H1 (cell line): ENCODE measurements around the gene TTC6. TPM values are rescaled to one million over a fixed set of nuclear protein-coding genes. Genes with fewer than 3 reads are reported as not detected.

Experiments
- CTCF ChIA-PET: fragments of 300-600 bp; sonication (Branson Sonifier 250); formaldehyde crosslinking; loops from one replicate; lab custom pipeline; 2021; ENCODE audit not compliant: partially characterized antibody; lab: Charles Lee
- POLR2A ChIA-PET: fragments of 300-600 bp; sonication (Branson Sonifier 250); formaldehyde crosslinking; loops from one replicate; lab custom pipeline; 2021; ENCODE audit warnings: inconsistent platforms; ENCODE audit not compliant: partially characterized antibody; lab: Charles Lee
- DNase-seq, 2 experiments: peaks; one replicate each; pipeline versions ENCODE4 v3.0.0 to v3.0.0-alpha.2; 2010 to 2022; ENCODE audit warnings: low spot score in 2 of 2, low read depth in 1 of 2, mixed read lengths in 1 of 2
- FAIRE-seq: peaks from 2 replicates; lab custom pipeline; 2011; peaks lifted over from hg19 to GRCh38; lab: Jason Lieb, UNC
- H2AFZ ChIP-seq: 2 replicates; pipeline ENCODE4 v1.8.1; 2012; ENCODE audit warnings: low read length, inconsistent platforms
- H2AK5ac ChIP-seq: 2 replicates; pipeline ENCODE4 v1.6.1; 2013; ENCODE audit warnings: low read depth, low read length
- H2BK120ac ChIP-seq: replicated peaks from 2 replicates; pipeline ENCODE3; 2013; ENCODE audit warnings: low read depth, low read length, inconsistent platforms
- H2BK12ac ChIP-seq: 2 replicates; pipeline ENCODE4 v1.6.1; 2013; ENCODE audit warnings: low read depth, low read length
- H2BK15ac ChIP-seq: 2 replicates; pipeline ENCODE4 v1.6.1; 2013; ENCODE audit warnings: low read length
- H2BK20ac ChIP-seq: 2 replicates; pipeline ENCODE4 v1.6.1; 2013; ENCODE audit warnings: low read length
- H2BK5ac ChIP-seq: 2 replicates; pipeline ENCODE4 v1.6.1; 2013; ENCODE audit warnings: low read depth, low read length
- H3K14ac ChIP-seq: 2 replicates; pipeline ENCODE4 v1.6.1; 2013; ENCODE audit warnings: inconsistent platforms; ENCODE audit not compliant: insufficient read length
- H3K18ac ChIP-seq: 2 replicates; pipeline ENCODE4 v1.6.1; 2013; ENCODE audit warnings: low read length; ENCODE audit errors: extremely low read depth
- H3K23ac ChIP-seq: 2 replicates; pipeline ENCODE4 v1.6.1; 2013; ENCODE audit warnings: inconsistent platforms; ENCODE audit not compliant: insufficient read length
- H3K23me2 ChIP-seq: 2 replicates; pipeline ENCODE4 v1.6.1; 2013; ENCODE audit warnings: low read depth, low read length
- H3K27ac ChIP-seq: 2 replicates; pipeline ENCODE4 v1.6.1; 2011; ENCODE audit warnings: low read depth, low read length, inconsistent platforms
- H3K27me3 ChIP-seq, 4 experiments: replicated peaks in 1 of 4; 1 replicate in 1 of 4; 2 replicates in 3 of 4; pipeline versions ENCODE4 v1.6.1 to v1.8.1; 2011 to 2013; ENCODE audit warnings: low read length in 3 of 4, mild to moderate bottlenecking in 3 of 4, inconsistent platforms in 2 of 4, mixed read lengths in 2 of 4, moderate library complexity in 1 of 4; ENCODE audit not compliant: control insufficient read depth in 3 of 4, insufficient read depth in 3 of 4; ENCODE audit errors: extremely low read depth in 1 of 4
- H3K36me3 ChIP-seq, 4 experiments: 2 replicates each; pipeline versions ENCODE4 v1.6.1 to v1.8.1; 2011 to 2013; ENCODE audit warnings: mild to moderate bottlenecking in 4 of 4, low read length in 3 of 4, moderate library complexity in 2 of 4, control low read depth in 1 of 4, inconsistent platforms in 1 of 4; ENCODE audit not compliant: insufficient read depth in 4 of 4, control insufficient read depth in 2 of 4
- H3K4ac ChIP-seq: replicated peaks from 2 replicates; pipeline ENCODE3; 2013; ENCODE audit warnings: low read length, low read depth, mixed read lengths, inconsistent platforms; ENCODE audit not compliant: insufficient read length
- H3K4me1 ChIP-seq, 4 experiments: replicated peaks in 1 of 4; 1 replicate in 1 of 4; 2 replicates in 3 of 4; pipeline versions ENCODE4 v1.6.1 to v1.8.1; 2011 to 2013; ENCODE audit warnings: low read length in 3 of 4, inconsistent platforms in 2 of 4, mixed read lengths in 1 of 4; ENCODE audit not compliant: insufficient read depth in 4 of 4, control insufficient read depth in 3 of 4
- H3K4me2 ChIP-seq, 2 experiments: 2 replicates each; pipeline versions ENCODE4 v1.6.1 to v1.8.1; 2011 to 2013; ENCODE audit warnings: low read depth in 2 of 2, low read length in 2 of 2, control low read depth in 1 of 2, inconsistent platforms in 1 of 2, mild to moderate bottlenecking in 1 of 2; ENCODE audit not compliant: insufficient read depth in 1 of 2
- H3K4me3 ChIP-seq, 4 experiments: fragments of 200-600, 300-600 bp in 1 of 4; sonication (generic), shearing (Covaris generic), sonication (Bioruptor Twin) in 1 of 4; 2 replicates each; pipeline versions ENCODE4 v1.5.1 to v1.8.1; 2011 to 2016; ENCODE audit warnings: low read length in 4 of 4, low read depth in 3 of 4, control low read depth in 2 of 4, inconsistent platforms in 2 of 4, mild to moderate bottlenecking in 2 of 4, mixed read lengths in 1 of 4, moderate library complexity in 1 of 4; ENCODE audit not compliant: insufficient read depth in 2 of 4; ENCODE audit errors: extremely low read depth in 1 of 4
- H3K56ac ChIP-seq: replicated peaks from 2 replicates; pipeline ENCODE3; 2013; ENCODE audit warnings: low read depth, mild to moderate bottlenecking, mixed read lengths, low read length, inconsistent platforms; ENCODE audit not compliant: insufficient read length
- H3K79me1 ChIP-seq: 2 replicates; pipeline ENCODE4 v1.6.1; 2013; ENCODE audit warnings: low read depth, low read length, control low read depth
- H3K79me2 ChIP-seq, 2 experiments: 2 replicates each; pipeline versions ENCODE4 v1.6.1 to v1.8.1; 2012 to 2013; ENCODE audit warnings: low read length in 2 of 2, mild to moderate bottlenecking in 2 of 2, inconsistent platforms in 1 of 2; ENCODE audit not compliant: insufficient read depth in 2 of 2, control insufficient read depth in 1 of 2
- H3K9ac ChIP-seq, 4 experiments: replicated peaks in 1 of 4; 1 replicate in 1 of 4; 2 replicates in 3 of 4; pipeline versions ENCODE4 v1.6.1 to v1.8.1; 2011 to 2013; ENCODE audit warnings: low read depth in 3 of 4, low read length in 3 of 4, control low read depth in 2 of 4, mild to moderate bottlenecking in 2 of 4, moderate library complexity in 2 of 4, inconsistent platforms in 1 of 4; ENCODE audit errors: extremely low read depth in 1 of 4
- H3K9me3 ChIP-seq, 2 experiments: 2 replicates each; pipeline versions ENCODE4 v1.6.1 to v1.8.1; 2012 to 2013; ENCODE audit warnings: mild to moderate bottlenecking in 2 of 2, moderate library complexity in 2 of 2, control low read depth in 1 of 2, inconsistent platforms in 1 of 2, low read depth in 1 of 2, low read length in 1 of 2, mixed read lengths in 1 of 2; ENCODE audit not compliant: insufficient read depth in 2 of 2
- H4K20me1 ChIP-seq, 2 experiments: replicated peaks in 1 of 2; 2 replicates each; pipeline versions ENCODE3 to v1.8.1; 2011 to 2013; ENCODE audit warnings: inconsistent platforms in 2 of 2, low read length in 2 of 2, mild to moderate bottlenecking in 1 of 2; ENCODE audit not compliant: insufficient read depth in 2 of 2, control insufficient read depth in 1 of 2
- H4K5ac ChIP-seq: 2 replicates; pipeline ENCODE4 v1.6.1; 2013; ENCODE audit warnings: low read length, low read depth, mixed read lengths, inconsistent platforms; ENCODE audit not compliant: insufficient read length
- H4K8ac ChIP-seq: 2 replicates; pipeline ENCODE4 v1.8.0; 2013; ENCODE audit warnings: mild to moderate bottlenecking, moderate library complexity, low read length, inconsistent platforms; ENCODE audit not compliant: insufficient read depth; ENCODE audit errors: extremely low read depth
- H4K91ac ChIP-seq: replicated peaks from 2 replicates; pipeline ENCODE3; 2013; ENCODE audit warnings: low read length, mixed read lengths, inconsistent platforms; ENCODE audit not compliant: insufficient read length
- CBX8 ChIP-seq: fragments of 300-800, 300-1000 bp; sonication (generic); IDR thresholded peaks from 2 replicates; pipeline ENCODE4 v1.7.1; 2016; ENCODE audit warnings: low read depth, low read length, borderline replicate concordance
- CHD1 ChIP-seq: IDR thresholded peaks from 2 replicates; pipeline ENCODE4 v1.6.1; 2012; ENCODE audit warnings: low read depth, low read length, improper control_type of control experiment
- CHD2 ChIP-seq: IDR thresholded peaks from 2 replicates; pipeline ENCODE4 v1.6.1; 2012; ENCODE audit warnings: low read length, improper control_type of control experiment
- CTBP2 ChIP-seq: IDR thresholded peaks from 2 replicates; pipeline ENCODE4 v1.7.0; 2011; ENCODE audit warnings: borderline replicate concordance, mild to moderate bottlenecking, moderate library complexity, mixed read lengths, low read length; ENCODE audit not compliant: insufficient read depth, insufficient read length
- FOSL1 ChIP-seq: IDR thresholded peaks from 2 replicates; pipeline ENCODE4 v1.6.1; 2011; ENCODE audit warnings: mild to moderate bottlenecking, low read depth, low read length, moderate library complexity; ENCODE audit not compliant: insufficient read depth
- GABPA ChIP-seq: IDR thresholded peaks from 2 replicates; pipeline ENCODE4 v1.6.1; 2011; ENCODE audit warnings: mild to moderate bottlenecking, low read length, moderate library complexity, borderline replicate concordance; ENCODE audit not compliant: insufficient read depth
- KDM1A ChIP-seq: fragments of 200-600, 300-600 bp; sonication (generic); IDR thresholded peaks from 2 replicates; pipeline ENCODE4 v1.7.1; 2016; ENCODE audit warnings: mild to moderate bottlenecking, low read length, borderline replicate concordance
- NANOG ChIP-seq: IDR thresholded peaks from 2 replicates; pipeline ENCODE4 v1.6.1; 2011; ENCODE audit warnings: low read length, low read depth, mild to moderate bottlenecking, inconsistent platforms; ENCODE audit not compliant: insufficient read depth, poor library complexity, severe bottlenecking
- RBBP5 ChIP-seq: IDR thresholded peaks from 2 replicates; pipeline ENCODE4 v1.7.1; 2012; ENCODE audit warnings: low read depth, mild to moderate bottlenecking, inconsistent platforms, low read length, moderate library complexity, borderline replicate concordance
- SUZ12 ChIP-seq: fragments of 200-600 bp; sonication (generic); IDR thresholded peaks from 2 replicates; pipeline ENCODE4 v1.6.1; 2012; ENCODE audit warnings: mild to moderate bottlenecking, inconsistent platforms, low read length, moderate library complexity, mixed read lengths
- TAF7 ChIP-seq: optimal IDR thresholded peaks from 2 replicates; pipeline ENCODE3; 2011; ENCODE audit warnings: low read depth, mild to moderate bottlenecking, inconsistent platforms, low read length, moderate library complexity, borderline replicate concordance
- WGBS, 2 experiments: shearing (Covaris generic) in 1 of 2; methylation state at CpG; one replicate each; pipeline versions ENCODE4 v1.1.6 to v1.1.7; 2013 to 2015; ENCODE audit warnings: low lambda C conversion rate in 2 of 2, mixed read lengths in 2 of 2, inconsistent platforms in 1 of 2, low coverage in 1 of 2, missing lambda C conversion rate in 1 of 2; ENCODE audit not compliant: insufficient replicate concordance in 2 of 2, insufficient coverage in 1 of 2, insufficient read length in 1 of 2; ENCODE audit errors: extremely low coverage in 1 of 2, missing lambda C conversion rate in 1 of 2; 5-methylcytosine and 5-hydroxymethylcytosine counted together
- polyA plus RNA-seq, 7 experiments: library from polyadenylated mRNA; depleted of rRNA in 3 of 7; stranded (reverse) in 5 of 7; unstranded in 2 of 7; fragments of >200 nt in 5 of 7; fragments of 200-250 nt in 2 of 7; gene quantifications; 1 replicate in 5 of 7; 2 replicates in 1 of 7; 4 replicates in 1 of 7; pipeline versions ENCODE4 v1.2.1 to v1.2.3, GENCODE V29; 2011 to 2013; ENCODE audit warnings: missing spikeins in 2 of 7, mixed read lengths in 2 of 7
- total RNA-seq: library from RNA; stranded (reverse); fragmentation: NEBNext Ultra II Directional; extraction: Animal tissue kit (Norgen Biotek cat#: 25700); gene quantifications from 2 replicates; pipeline ENCODE4 v1.2.1, GENCODE V29; 2021
- TF ChIP-seq, protein P1 (sequence below): IDR thresholded peaks from 2 replicates; pipeline ENCODE4 v1.6.1; 2012; ENCODE audit warnings: low read length, inconsistent platforms

TTC6 gene
- total and polyA plus RNA-seq, 2 of the 8 experiments (the other 6 are each of a cell fraction or from before 2014, with no cell fraction given): 0.02 TPM; not detected in 1

DNA sequence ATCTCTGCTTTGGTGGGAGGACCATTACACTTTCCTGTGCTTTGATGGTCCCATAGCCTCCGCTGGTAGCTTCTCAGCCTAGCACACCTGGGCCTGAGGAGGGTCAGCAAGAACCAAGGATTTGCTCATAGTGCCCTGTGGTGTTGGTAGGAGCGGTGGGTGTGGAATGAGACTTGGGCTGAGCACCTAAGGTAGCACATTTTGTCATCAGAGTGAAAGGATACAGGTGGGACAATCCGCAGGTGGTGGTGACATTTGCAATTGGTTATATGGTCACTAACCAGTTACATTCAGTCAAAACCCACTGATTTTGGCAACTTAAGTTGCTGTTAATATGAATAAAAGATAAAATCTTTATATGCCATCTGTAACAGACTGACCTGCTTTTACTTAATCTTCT lies 46.7 kb downstream of the TTC6 start:
- ChIA-PET CTCF (interaction anchor here (1.5 to 2.5 kb wide), 2 partner anchors 14 to 395 kb away, joined by 5 to 9 read pairs; no protein-coding TSS in a partner anchor), POLR2A (no interaction called here)
- Histone ChIP-seq H3K18ac (no peak overlapping the region), H2BK120ac (no peak overlapping the region), H3K4me1 (no peaks in the 10 kb centered on the region), H2BK12ac (no peak overlapping the region), H3K4ac (no peak overlapping the region), H4K91ac (no peak overlapping the region), H3K4me3 (no peak overlapping the region), H3K27ac (no peak overlapping the region), H3K79me1 (no peaks in the 10 kb centered on the region), H2AK5ac (no peak overlapping the region), H2AFZ (no peak overlapping the region), H2BK5ac (no peak overlapping the region), H3K23ac (no peak overlapping the region), H3K4me2 (no peak overlapping the region), H4K20me1 (no peaks in the 10 kb centered on the region), H3K9me3 (no peaks in the 10 kb centered on the region), H3K27me3 (no peaks in the 10 kb centered on the region), H3K36me3 (no peaks in the 10 kb centered on the region), H3K79me2 (no peaks in the 10 kb centered on the region), H4K8ac (no peak overlapping the region), H4K5ac (no peak overlapping the region), H2BK15ac (no peak overlapping the region), H2BK20ac (peak overlapping the region; percentile 66; the same call in 1 of the 2 replicates), H3K9ac (no peak overlapping the region), H3K14ac (no peak overlapping the region), H3K56ac (no peak overlapping the region), H3K23me2 (no peaks in the 10 kb centered on the region)
- DNase-seq (no peak), FAIRE-seq (no peak)
- TF ChIP-seq RBBP5: no peak
- no peak for TF ChIP-seq NANOG
- no peak for TF ChIP-seq GABPA
- TF ChIP-seq, protein P1, sequence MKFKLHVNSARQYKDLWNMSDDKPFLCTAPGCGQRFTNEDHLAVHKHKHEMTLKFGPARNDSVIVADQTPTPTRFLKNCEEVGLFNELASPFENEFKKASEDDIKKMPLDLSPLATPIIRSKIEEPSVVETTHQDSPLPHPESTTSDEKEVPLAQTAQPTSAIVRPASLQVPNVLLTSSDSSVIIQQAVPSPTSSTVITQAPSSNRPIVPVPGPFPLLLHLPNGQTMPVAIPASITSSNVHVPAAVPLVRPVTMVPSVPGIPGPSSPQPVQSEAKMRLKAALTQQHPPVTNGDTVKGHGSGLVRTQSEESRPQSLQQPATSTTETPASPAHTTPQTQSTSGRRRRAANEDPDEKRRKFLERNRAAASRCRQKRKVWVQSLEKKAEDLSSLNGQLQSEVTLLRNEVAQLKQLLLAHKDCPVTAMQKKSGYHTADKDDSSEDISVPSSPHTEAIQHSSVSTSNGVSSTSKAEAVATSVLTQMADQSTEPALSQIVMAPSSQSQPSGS: no peak
- no peak for TF ChIP-seq CHD2
- TF ChIP-seq SUZ12: no peak
- TF ChIP-seq CBX8: no peak
- TF ChIP-seq TAF7: no peak
- TF ChIP-seq FOSL1: no peak
- TF ChIP-seq CHD1: no peak
- no peak for TF ChIP-seq CTBP2
- no peak for TF ChIP-seq KDM1A
- WGBS, 2 experiments: 81% methylated on average over 3 of the region's 3 CpGs; no CpG with 5 or more reads in 1 of the 2 experiments
